Rectal smooth muscle tissue (tissue), 1 donor: ENCODE measurements around the gene SH3GL1.

Source experiments
- H3K27ac ChIP-seq: one replicate; pipeline ENCODE4 v1.7.0; 2013; ENCODE audit warnings: low read depth, low read length, inconsistent platforms
- H3K27me3 ChIP-seq: one replicate; pipeline ENCODE4 v1.7.0; 2013; ENCODE audit warnings: low read length; ENCODE audit not compliant: control insufficient read depth, insufficient read depth
- H3K36me3 ChIP-seq: one replicate; pipeline ENCODE4 v1.7.0; 2013; ENCODE audit warnings: low read length; ENCODE audit not compliant: control insufficient read depth, insufficient read depth
- H3K4me1 ChIP-seq: one replicate; pipeline ENCODE4 v1.7.0; 2013; ENCODE audit warnings: low read length; ENCODE audit not compliant: control insufficient read depth, insufficient read depth
- H3K4me3 ChIP-seq: one replicate; pipeline ENCODE4 v1.7.0; 2013; ENCODE audit warnings: low read length
- H3K9ac ChIP-seq: one replicate; pipeline ENCODE4 v1.7.0; 2013; ENCODE audit warnings: low read length

SH3GL1 gene

DNA sequence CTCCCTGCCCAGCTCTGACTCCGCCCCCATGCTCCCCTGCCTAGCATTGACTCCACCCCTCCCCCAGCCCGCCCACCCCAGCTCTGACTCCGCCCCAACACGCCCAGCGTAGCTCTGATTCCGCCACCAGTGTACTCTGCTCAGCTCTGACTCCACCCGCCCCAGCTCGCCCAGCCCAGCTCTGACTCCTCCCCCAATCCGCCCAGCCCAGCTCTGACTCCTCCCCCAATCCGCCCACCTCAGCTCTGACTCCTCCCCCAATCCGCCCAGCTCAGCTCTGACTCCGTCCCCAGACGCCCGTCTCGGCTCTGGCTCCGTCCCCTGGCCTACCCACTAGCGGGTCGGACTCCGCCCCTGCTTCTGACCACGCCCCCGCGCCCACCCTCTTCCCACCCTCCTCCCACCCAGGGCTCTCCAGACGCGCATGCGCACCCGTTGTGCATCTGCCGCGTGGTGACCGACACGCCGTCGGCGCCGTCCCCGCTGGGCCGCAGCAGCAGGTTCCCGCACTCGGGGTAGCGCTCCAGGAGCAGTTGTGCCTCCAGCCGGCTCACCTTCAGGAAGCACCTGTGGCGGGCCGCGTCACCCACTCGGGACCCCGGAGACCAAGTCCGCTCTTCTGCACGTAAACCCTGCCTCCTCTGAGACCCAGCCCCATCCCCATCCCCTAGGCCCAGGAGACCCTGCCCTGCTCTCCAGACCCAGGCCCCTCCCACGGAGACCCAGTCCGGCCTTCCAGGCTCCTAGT, 71.9 kb downstream of the SH3GL1 start:
- Histone ChIP-seq H3K27ac (no peak overlapping the region), H3K4me1 (peaks cover 2% of the 10 kb centered on the region), H3K9ac (no peak overlapping the region), H3K27me3 (no peaks in the 10 kb centered on the region), H3K36me3 (no peaks in the 10 kb centered on the region), H3K4me3 (peak overlapping the region; percentile 69)

GRCh38 chr19:4327877-4328242, 72.5 kb downstream of the SH3GL1 start:
- Histone ChIP-seq H3K4me3 (peak overlapping the region; percentile 69), H3K9ac (no peak overlapping the region), H3K4me1 (peaks cover 2% of the 10 kb centered on the region), H3K27ac (no peak overlapping the region), H3K27me3 (no peaks in the 10 kb centered on the region), H3K36me3 (no peaks in the 10 kb centered on the region)

- H3K9ac ChIP-seq = no peak overlapping the region
- peaks cover 2% of the 10 kb centered on the region for H3K4me1 ChIP-seq
- no peaks in the 10 kb centered on the region for H3K27me3 ChIP-seq
- H3K36me3 ChIP-seq = no peaks in the 10 kb centered on the region
- H3K27ac ChIP-seq = no peak overlapping the region
- H3K4me3 ChIP-seq = peak overlapping the region; percentile 69
These were observed 73.0 kb downstream of the SH3GL1 start for GRCh38 chr19:4327252-4327876.

- peak overlapping the region; percentile 34 for H3K4me3 ChIP-seq
These were observed 73.5 kb downstream of the SH3GL1 start for GRCh38 chr19:4326837-4327251.

GRCh38 chr19:4326215-4326836, 74.0 kb downstream of the SH3GL1 start:
- Histone ChIP-seq H3K4me1 (peaks cover 2% of the 10 kb centered on the region), H3K27ac (no peak overlapping the region), H3K27me3 (no peaks in the 10 kb centered on the region), H3K36me3 (no peaks in the 10 kb centered on the region), H3K9ac (no peak overlapping the region), H3K4me3 (no peak overlapping the region)

More at GRCh38 chr19:4326837-4327251, 73.5 kb downstream of the SH3GL1 start:
- Histone ChIP-seq H3K27me3 (no peaks in the 10 kb centered on the region), H3K9ac (no peak overlapping the region), H3K36me3 (no peaks in the 10 kb centered on the region), H3K27ac (no peak overlapping the region), H3K4me1 (peaks cover 2% of the 10 kb centered on the region)

DNA sequence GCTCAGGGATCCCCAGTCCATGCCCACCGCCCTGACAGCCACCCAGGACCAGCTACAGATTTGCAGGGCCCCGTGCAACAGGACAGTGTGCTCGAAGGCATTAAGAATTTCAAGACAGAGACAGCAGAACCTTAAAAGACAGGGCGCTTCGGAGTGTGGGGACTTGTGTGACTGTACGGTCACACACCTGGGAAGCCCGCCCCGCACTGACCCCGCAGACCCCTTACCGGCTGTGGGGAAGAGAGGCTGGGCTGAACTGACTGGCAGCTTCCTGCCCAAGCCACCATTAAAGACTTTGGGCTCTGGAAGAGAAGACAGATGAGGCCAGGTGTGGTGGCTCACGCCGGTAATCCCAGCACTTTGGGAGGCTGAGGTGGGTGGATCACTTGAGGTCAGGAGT, 76.1 kb downstream of the SH3GL1 start:
- H3K36me3 ChIP-seq = no peaks in the 10 kb centered on the region
- H3K9ac ChIP-seq = no peak overlapping the region
- no peaks in the 10 kb centered on the region for H3K27me3 ChIP-seq
- H3K27ac ChIP-seq = no peak overlapping the region
- peaks cover 2% of the 10 kb centered on the region for H3K4me1 ChIP-seq
- H3K4me3 ChIP-seq = no peak overlapping the region

- Histone ChIP-seq H3K4me1 (peaks cover 1% of the 10 kb centered on the region), H3K27me3 (no peaks in the 10 kb centered on the region), H3K27ac (no peak overlapping the region), H3K9ac (no peak overlapping the region), H3K4me3 (no peak overlapping the region), H3K36me3 (no peaks in the 10 kb centered on the region)
These were observed 76.7 kb downstream of the SH3GL1 start for GRCh38 chr19:4323692-4324091.

DNA sequence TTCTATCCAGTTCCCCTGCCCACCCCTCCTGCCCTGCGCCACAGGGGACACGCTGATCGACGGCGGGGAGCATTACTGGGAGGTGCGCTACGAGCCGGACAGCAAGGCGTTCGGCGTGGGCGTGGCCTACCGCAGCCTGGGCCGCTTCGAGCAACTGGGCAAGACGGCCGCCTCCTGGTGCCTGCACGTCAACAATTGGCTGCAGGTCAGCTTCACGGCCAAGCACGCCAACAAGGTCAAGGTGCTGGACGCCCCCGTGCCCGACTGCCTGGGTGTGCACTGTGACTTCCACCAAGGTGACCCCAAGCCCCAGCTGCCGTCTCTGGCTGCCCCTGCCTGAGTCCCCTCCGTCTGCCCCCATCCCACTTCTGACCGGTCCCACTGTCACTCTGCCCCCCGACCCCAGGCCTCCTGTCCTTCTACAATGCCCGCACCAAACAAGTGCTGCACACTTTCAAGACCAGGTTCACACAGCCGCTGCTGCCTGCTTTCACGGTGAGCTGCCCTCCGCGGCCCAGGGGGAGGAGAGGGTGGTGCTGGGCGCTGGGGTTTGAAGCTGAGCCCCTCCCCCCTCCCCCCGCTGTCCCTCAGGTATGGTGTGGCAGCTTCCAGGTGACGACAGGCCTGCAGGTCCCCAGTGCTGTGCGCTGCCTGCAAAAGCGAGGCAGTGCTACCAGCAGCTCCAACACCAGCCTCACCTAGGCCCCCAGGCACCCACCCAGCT, 77.2 kb downstream of the SH3GL1 start:
- Histone ChIP-seq H3K4me3 (no peak overlapping the region), H3K36me3 (no peaks in the 10 kb centered on the region), H3K27ac (no peak overlapping the region), H3K9ac (no peak overlapping the region), H3K27me3 (no peaks in the 10 kb centered on the region), H3K4me1 (no peaks in the 10 kb centered on the region)

GRCh38 chr19:4320419-4320818, 79.9 kb downstream of the SH3GL1 start:
- Histone ChIP-seq H3K4me1 (no peaks in the 10 kb centered on the region), H3K9ac (no peak overlapping the region), H3K27ac (no peak overlapping the region), H3K4me3 (no peak overlapping the region), H3K27me3 (no peaks in the 10 kb centered on the region), H3K36me3 (no peaks in the 10 kb centered on the region)

DNA sequence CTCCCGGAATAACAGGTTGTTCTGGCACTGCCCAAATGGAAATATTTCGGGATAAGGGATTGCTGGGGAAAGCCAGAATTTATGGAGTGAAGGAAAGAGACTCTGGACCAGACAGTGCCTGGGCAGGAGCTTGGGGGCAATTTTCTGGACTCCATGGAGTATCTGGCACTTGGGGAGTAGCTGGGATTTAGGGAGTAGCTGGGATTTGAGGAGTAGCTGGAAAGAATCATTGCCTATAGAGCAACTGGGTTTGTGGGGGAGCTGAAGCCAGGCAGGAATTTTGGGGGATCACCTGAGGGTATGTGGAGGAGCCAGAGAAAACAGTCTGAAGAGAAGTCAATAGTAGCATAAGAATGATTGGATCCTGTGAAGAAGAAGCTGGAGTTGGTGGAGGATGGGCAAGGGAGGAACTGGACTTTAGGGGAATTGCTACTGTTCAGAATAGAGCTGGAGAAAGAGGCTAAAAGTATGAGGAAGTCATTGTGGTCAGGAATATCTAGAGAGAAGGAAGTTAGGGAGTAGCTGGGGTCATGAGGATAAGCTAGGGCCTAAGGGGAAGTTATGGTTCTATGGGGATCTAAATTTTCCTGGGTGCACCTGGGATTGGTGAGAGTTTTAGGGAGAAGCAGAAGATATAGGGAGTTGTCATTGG, 81.2 kb downstream of the SH3GL1 start:
- no peak overlapping the region for H3K9ac ChIP-seq
- no peak overlapping the region for H3K27ac ChIP-seq
- no peaks in the 10 kb centered on the region for H3K27me3 ChIP-seq
- H3K4me3 ChIP-seq = no peak overlapping the region
- H3K4me1 ChIP-seq = no peaks in the 10 kb centered on the region
- H3K36me3 ChIP-seq = no peaks in the 10 kb centered on the region

DNA sequence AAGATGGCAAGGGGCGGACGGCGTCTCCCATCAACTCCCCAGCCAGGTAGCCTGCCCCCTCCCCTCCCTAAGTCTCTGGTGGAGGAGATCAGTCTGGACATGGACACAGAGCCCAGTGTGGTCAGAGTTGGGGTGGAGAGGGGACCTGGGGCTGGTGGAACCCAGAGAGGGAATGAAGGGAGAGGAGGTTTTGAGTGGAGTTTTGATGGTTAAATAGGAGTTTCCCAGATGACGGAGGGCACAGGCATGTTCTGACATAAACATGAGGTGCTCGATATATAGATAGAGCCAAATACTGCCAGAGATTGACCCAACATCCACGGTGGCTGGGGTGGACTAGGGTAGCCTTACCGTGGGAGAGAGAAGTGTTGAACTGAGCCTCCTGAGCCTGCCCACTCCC, 81.9 kb downstream of the SH3GL1 start:
- H3K36me3 ChIP-seq = no peaks in the 10 kb centered on the region
- H3K4me3 ChIP-seq = no peak overlapping the region
- no peaks in the 10 kb centered on the region for H3K4me1 ChIP-seq
- no peak overlapping the region for H3K27ac ChIP-seq
- no peaks in the 10 kb centered on the region for H3K27me3 ChIP-seq
- H3K9ac ChIP-seq = no peak overlapping the region

DNA sequence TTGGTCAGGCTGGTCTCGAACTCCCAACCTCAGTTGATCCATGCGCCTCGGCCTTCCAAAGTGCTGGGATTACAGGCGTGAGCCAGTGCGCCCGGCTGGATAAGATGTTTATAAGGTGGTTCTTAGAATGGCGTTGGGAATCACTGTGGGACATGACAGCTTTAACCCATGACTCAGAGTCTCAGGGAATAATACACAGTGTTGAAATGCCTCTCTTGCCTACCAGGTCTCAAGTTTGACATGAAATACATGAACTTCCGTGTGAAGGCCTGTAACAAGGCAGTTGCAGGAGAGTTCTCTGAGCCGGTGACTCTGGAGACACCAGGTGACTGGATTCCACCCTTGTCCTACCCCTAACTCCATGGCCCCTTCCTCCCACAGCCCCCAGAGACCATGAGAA, 83.4 kb downstream of the SH3GL1 start:
- Histone ChIP-seq H3K27ac (no peak overlapping the region), H3K27me3 (no peaks in the 10 kb centered on the region), H3K4me3 (no peak overlapping the region), H3K36me3 (no peaks in the 10 kb centered on the region), H3K9ac (no peak overlapping the region), H3K4me1 (no peaks in the 10 kb centered on the region)
